Thoracic aorta (tissue), 2 donors: ENCODE measurements around the gene GRIN3A. TPM values are rescaled to one million over a fixed set of nuclear protein-coding genes. Genes with fewer than 3 reads are reported as not detected.

Experiments
- ATAC-seq: fragments of 150-250 bp; one replicate; pipeline ENCODE4 v1.8.0; 2017; ENCODE audit warnings: low read depth; ENCODE audit not compliant: insufficient number of reproducible peaks, low FRiP score
- DNase-seq: peaks from one replicate; pipeline ENCODE4 v3.0.0-alpha.2; 2020; ENCODE audit warnings: low spot score
- H3K27ac ChIP-seq, 2 donors: fragments of 200-600 bp; sonication (generic); 1 replicate in 1 of 2; 2 replicates in 1 of 2; pipeline ENCODE4 v1.5.1; 2016; ENCODE audit warnings: mild to moderate bottlenecking in 2 of 2, moderate library complexity in 2 of 2
- H3K27me3 ChIP-seq: fragments of 200-600 bp; sonication (generic); replicated peaks from 2 replicates; pipeline ENCODE4 v1.6.0; 2016; ENCODE audit warnings: mild to moderate bottlenecking; ENCODE audit not compliant: insufficient read depth
- H3K36me3 ChIP-seq: fragments of 200-600 bp; sonication (generic); one replicate; pipeline ENCODE4 v1.5.1; 2016
- H3K4me1 ChIP-seq, 2 donors: fragments of 200-600 bp; sonication (generic); 1 replicate in 1 of 2; 2 replicates in 1 of 2; pipeline versions ENCODE4 v1.5.1 to v1.6.0; 2016; ENCODE audit warnings: low read depth in 2 of 2, mild to moderate bottlenecking in 1 of 2; ENCODE audit not compliant: control insufficient read depth in 1 of 2
- H3K4me3 ChIP-seq: fragments of 200-600 bp; sonication (generic); 2 replicates; pipeline ENCODE4 v1.5.1; 2016; ENCODE audit warnings: mild to moderate bottlenecking
- H3K9me3 ChIP-seq: fragments of 200-600 bp; sonication (generic); 2 replicates; pipeline ENCODE4 v1.5.1; 2016
- CTCF ChIP-seq: fragments of 200-600 bp; sonication (generic); IDR thresholded peaks from one replicate; pipeline ENCODE4 v1.5.1; 2019; ENCODE audit warnings: antibody characterized with exemption
- total RNA-seq, 2 donors: library from RNA; depleted of rRNA; stranded (reverse); fragments of >200 nt; gene quantifications; one replicate each; pipeline versions ENCODE4 v1.1.0 to v1.2.3, GENCODE V29; 2016

Gene GRIN3A
- total RNA-seq, 2 donors from 2014 or later, result 0.21 TPM; not detected in 1

DNA sequence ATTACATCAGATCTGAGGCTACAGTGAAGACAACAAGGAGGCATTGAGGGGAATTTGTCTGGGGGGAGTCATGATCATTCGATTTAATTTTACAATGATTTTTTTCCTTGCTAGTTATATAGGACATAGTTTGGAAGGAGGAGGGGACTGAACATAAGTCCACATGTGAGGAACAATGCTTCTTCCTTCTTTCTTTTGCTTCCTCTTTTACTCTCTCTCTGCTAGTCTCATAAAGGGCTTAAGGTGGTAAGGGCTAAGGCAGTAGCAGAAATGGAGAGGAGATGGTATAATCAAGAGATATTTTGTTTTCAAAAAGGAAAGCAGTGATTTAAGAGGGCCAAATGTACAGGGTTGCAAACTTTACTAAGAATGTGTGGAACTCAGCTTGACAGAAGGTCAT lies 64.3 kb downstream of the GRIN3A start:
- Histone ChIP-seq H3K27me3 (no peaks in the 10 kb centered on the region), H3K36me3 (no peaks in the 10 kb centered on the region), H3K27ac (no peak overlapping the region), H3K9me3 (no peaks in the 10 kb centered on the region), H3K4me1 (no peaks in the 10 kb centered on the region), H3K4me3 (no peak overlapping the region)
- ATAC-seq (no peak), DNase-seq (no peak)
- no peak for TF ChIP-seq CTCF

- Histone ChIP-seq H3K4me1 (no peaks in the 10 kb centered on the region), H3K36me3 (no peaks in the 10 kb centered on the region), H3K4me3 (no peak overlapping the region), H3K27me3 (no peaks in the 10 kb centered on the region), H3K27ac (no peak overlapping the region), H3K9me3 (no peaks in the 10 kb centered on the region)
- TF ChIP-seq CTCF, result no peak
- ATAC-seq (no peak), DNase-seq (no peak)
Observed at GRCh38 chr9:101673642-101674041, 64.8 kb downstream of the GRIN3A start.

DNA sequence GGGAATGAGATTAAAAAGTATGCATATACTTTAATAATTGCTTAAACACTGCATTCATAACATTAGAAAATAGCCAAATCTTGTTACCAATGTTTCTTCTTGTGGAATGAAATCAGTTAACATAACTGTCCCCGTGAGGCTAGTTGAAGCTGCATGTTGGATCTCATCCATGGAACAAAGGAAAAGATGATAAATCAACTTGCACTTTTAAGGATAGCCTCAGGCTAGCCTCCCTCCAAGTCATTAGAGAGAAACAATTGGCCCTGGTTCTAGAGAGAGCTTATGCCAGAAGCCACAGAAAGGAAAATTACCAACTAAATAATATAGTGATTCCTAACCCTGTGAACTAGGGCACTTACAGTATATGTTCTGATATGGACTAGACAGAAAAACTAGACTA lies 66.9 kb downstream of the GRIN3A start:
- TF ChIP-seq CTCF, result no peak
- no peaks in the 10 kb centered on the region for H3K36me3 ChIP-seq
- ATAC-seq, result no peak
- H3K4me3 ChIP-seq, result no peak overlapping the region
- no peaks in the 10 kb centered on the region for H3K9me3 ChIP-seq
- H3K4me1 ChIP-seq, result no peaks in the 10 kb centered on the region
- H3K27me3 ChIP-seq, result no peaks in the 10 kb centered on the region
- no peak overlapping the region for H3K27ac ChIP-seq
- DNase-seq, result no peak

GRCh38 chr9:101668421-101668820 lies 70.0 kb downstream of the GRIN3A start:
- no peak for ATAC-seq
- Histone ChIP-seq H3K4me3 (no peak overlapping the region), H3K9me3 (no peaks in the 10 kb centered on the region), H3K36me3 (no peaks in the 10 kb centered on the region), H3K27ac (no peak overlapping the region), H3K27me3 (no peaks in the 10 kb centered on the region), H3K4me1 (no peaks in the 10 kb centered on the region)
- no peak for DNase-seq
- no peak for TF ChIP-seq CTCF

- no peak for ATAC-seq
- H3K27ac ChIP-seq, result no peak overlapping the region
- H3K27me3 ChIP-seq, result no peaks in the 10 kb centered on the region
- no peak overlapping the region for H3K4me3 ChIP-seq
- no peak for DNase-seq
- no peaks in the 10 kb centered on the region for H3K36me3 ChIP-seq
- no peaks in the 10 kb centered on the region for H3K4me1 ChIP-seq
- no peak for TF ChIP-seq CTCF
- no peaks in the 10 kb centered on the region for H3K9me3 ChIP-seq
Observed at GRCh38 chr9:101664453-101664852, 74.0 kb downstream of the GRIN3A start.
